Measurements from ENCODE around the gene ATF5.

- TF ChIP-seq, protein P1, sequence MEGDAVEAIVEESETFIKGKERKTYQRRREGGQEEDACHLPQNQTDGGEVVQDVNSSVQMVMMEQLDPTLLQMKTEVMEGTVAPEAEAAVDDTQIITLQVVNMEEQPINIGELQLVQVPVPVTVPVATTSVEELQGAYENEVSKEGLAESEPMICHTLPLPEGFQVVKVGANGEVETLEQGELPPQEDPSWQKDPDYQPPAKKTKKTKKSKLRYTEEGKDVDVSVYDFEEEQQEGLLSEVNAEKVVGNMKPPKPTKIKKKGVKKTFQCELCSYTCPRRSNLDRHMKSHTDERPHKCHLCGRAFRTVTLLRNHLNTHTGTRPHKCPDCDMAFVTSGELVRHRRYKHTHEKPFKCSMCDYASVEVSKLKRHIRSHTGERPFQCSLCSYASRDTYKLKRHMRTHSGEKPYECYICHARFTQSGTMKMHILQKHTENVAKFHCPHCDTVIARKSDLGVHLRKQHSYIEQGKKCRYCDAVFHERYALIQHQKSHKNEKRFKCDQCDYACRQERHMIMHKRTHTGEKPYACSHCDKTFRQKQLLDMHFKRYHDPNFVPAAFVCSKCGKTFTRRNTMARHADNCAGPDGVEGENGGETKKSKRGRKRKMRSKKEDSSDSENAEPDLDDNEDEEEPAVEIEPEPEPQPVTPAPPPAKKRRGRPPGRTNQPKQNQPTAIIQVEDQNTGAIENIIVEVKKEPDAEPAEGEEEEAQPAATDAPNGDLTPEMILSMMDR (conservative IDR thresholded peaks at IDR 0.05; ENCODE audit: low read length), result no peak
- TF ChIP-seq EZH2phosphoT487 (IDR thresholded peaks at IDR 0.05; ENCODE audit: borderline replicate concordance, low read depth, low read length), result no peak
Observed at GRCh38 chr19:49981603-49982593, 52.9 kb downstream of the ATF5 start.
